Measurements from ENCODE around the gene GAGE10.

Gene GAGE10

DNA sequence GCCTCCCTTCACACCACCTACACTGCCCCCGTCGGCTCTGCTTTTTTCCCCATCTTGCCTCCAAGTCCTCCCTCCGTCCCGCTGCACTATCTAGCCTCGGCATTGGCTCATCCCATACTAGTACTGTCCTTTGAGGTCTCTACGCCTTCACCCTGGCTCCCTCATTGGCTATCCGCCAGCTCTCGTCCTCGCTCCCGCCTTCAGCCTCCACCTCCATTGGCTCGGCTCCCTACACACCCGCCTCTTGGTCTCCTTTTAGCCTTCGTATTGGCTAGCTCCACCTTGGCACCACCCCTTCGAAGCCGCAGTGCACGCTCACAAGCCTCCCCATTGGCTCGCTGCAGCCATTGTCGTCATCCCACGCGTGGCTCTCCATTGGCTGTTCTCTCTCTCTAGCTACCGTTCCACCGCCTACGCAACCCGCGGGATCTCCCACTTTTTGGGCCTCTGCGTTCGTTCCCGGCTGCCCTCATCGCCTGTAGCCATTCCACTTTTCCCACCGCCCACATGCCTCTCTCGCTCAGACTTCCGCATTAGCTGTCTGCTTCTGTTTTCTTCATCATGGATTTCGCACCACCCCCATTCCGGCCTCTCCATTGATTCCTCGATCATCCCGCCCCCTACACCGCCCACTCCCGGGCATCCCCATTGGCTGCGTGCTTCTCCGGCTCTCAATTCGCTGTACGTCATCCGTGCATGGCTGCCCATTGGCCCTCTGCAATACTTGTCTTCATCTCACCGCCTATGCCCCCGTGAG is 34.3 kb upstream of the GAGE10 start:
- Mint-ChIP-seq H3K27me3 (no peaks in the 10 kb centered on the region), H3K36me3 (ENCODE audit: low read depth) (peaks cover 23% of the 10 kb centered on the region), H3K4me1 (ENCODE audit: low read depth) (peaks cover 40% of the 10 kb centered on the region), H3K27ac (peak overlapping the region; percentile 99), H3K9me3 (no peaks in the 10 kb centered on the region), H3K4me3 (peak overlapping the region; percentile 83)
- intact Hi-C loops (cut with micrococcal nuclease), result loop anchor here (2.0 kb wide), 3 partner anchors 38 to 78 kb away; partner anchors contain the start of gene SYP

DNA sequence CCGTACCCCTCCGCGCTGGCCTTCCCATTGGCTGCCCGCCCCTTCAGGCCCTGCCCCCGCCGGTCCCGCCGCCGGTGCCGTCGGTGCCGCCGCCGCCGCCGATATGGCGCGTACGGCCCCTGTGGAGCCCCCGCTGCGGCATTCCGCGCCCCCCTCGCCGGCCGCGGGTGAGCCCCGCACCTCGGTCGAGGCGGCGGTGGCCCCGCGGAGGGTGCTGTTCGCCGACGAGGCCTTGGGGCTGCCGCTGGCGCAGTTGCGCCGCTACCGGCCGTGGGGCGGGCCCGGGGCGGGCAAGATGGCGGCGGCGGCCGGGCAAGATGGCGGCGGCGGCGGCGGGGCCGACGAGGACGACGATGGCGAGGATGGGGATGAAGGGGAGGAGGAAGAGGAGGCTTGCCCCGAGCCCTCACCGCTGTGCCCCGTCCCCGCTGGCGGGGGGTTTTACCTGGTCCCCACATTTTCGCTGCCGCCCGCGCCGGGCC is 33.6 kb upstream of the GAGE10 start, which contains the start of gene PPP1R3F:
TSS of gene PPP1R3F (plus strand) at position 27 of the 482 bp plus-strand sequence. CDS start at position 104, 77 bp downstream.
- H3K4me1 Mint-ChIP-seq (ENCODE audit: low read depth), result peaks cover 45% of the 10 kb centered on the region
- intact Hi-C loops (cut with micrococcal nuclease), result loop anchor here (2.0 kb wide), 3 partner anchors 39 to 79 kb away; partner anchors contain the start of gene SYP
- H3K27me3 Mint-ChIP-seq, result no peaks in the 10 kb centered on the region

DNA sequence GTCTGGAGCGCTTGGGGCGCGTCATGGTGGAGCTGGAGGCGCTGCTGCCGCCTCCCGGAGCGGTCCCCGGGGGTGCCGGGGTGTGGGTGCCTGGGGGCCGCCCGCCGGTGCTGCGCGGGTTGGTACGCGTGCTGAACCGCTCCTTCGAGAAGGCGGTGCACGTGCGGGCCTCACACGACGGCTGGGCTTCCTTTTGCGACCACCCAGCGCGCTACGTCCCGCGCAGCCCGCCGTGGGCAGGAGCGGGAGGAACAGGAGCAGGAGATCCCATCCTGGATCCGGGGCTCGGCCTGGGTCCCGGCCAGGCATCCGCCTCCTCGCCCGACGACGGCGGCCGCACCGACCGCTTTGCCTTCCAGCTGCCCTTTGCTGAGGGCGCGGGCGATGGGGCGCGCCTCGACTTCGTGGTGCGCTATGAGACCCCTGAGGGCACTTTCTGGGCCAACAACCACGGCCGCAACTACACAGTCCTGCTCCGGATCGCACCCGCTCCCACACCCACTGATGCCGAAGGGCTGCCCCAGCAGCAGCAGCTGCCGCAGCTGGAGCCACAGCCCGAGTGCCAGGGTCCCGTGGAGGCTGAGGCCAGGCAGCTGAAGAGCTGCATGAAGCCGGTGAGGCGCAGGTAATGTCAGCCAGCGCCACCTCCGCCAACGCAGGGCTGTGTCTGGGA is 33.1 kb upstream of the GAGE10 start:
- peaks cover 50% of the 10 kb centered on the region for H3K4me1 Mint-ChIP-seq (ENCODE audit: low read depth)
- intact Hi-C loops (cut with micrococcal nuclease), result no loop called here
- peak overlapping the region; percentile 67 for H3K4me3 Mint-ChIP-seq
- no peaks in the 10 kb centered on the region for H3K27me3 Mint-ChIP-seq
- H3K36me3 Mint-ChIP-seq (ENCODE audit: low read depth), result peaks cover 35% of the 10 kb centered on the region
- no peaks in the 10 kb centered on the region for H3K9me3 Mint-ChIP-seq
- H3K27ac Mint-ChIP-seq, result peak overlapping the region; percentile 99

More for the DNA sequence above, 33.6 kb upstream of the GAGE10 start, which contains the start of gene PPP1R3F:
- H3K36me3 Mint-ChIP-seq (ENCODE audit: low read depth), result peaks cover 29% of the 10 kb centered on the region
- peak within 1 kb of the TSS; percentile 99 for H3K27ac Mint-ChIP-seq
- no peaks in the 10 kb centered on the region for H3K9me3 Mint-ChIP-seq
- peak within 1 kb of the TSS; percentile 83 for H3K4me3 Mint-ChIP-seq

DNA sequence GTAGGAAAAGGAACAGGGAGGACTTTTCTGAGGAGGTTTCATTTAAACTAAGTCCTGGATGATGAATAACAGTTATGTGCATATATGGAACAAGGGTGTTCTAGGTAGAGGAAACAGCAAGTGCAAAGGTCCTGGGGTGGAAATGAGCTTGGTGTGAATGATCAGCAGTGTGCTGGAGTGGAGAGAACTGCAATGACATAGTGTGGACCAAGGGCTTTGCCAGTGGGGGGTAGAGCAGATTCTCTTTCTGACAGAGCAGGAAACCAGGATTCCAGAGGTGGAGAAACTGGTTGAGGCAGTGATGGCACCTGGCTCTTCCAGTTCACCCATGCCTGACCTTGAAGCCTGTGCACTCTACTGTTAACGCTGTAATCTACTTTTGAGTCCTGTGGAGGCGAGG is 32.1 kb upstream of the GAGE10 start:
- H3K27ac Mint-ChIP-seq, result peak overlapping the region; percentile 60
- peaks cover 39% of the 10 kb centered on the region for H3K36me3 Mint-ChIP-seq (ENCODE audit: low read depth)
- no peaks in the 10 kb centered on the region for H3K9me3 Mint-ChIP-seq
- H3K4me3 Mint-ChIP-seq, result peak overlapping the region; percentile 67
- no peaks in the 10 kb centered on the region for H3K27me3 Mint-ChIP-seq
- peaks cover 54% of the 10 kb centered on the region for H3K4me1 Mint-ChIP-seq (ENCODE audit: low read depth)
- intact Hi-C loops (cut with micrococcal nuclease), result no loop called here

DNA sequence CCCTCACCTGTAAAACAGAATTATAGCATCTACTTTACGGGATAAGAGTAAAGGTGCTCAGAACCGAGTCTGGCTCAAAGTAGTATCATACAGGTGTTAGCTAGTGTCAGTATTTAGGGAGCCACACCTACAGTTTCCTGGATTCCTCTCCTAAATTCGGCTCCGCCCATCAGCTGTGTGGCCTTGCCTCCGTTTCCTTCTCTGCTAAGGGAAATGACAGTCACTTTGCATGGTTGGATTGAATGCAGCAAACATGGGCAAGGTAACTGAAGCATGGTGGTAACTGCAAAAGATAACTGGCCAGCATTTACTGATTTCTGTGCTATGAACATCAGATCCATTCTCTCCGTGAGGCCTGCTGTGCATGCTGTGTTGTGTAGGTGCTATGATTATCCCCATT is 31.0 kb upstream of the GAGE10 start:
- Mint-ChIP-seq H3K9me3 (no peaks in the 10 kb centered on the region), H3K4me1 (ENCODE audit: low read depth) (peaks cover 60% of the 10 kb centered on the region), H3K36me3 (ENCODE audit: low read depth) (peaks cover 44% of the 10 kb centered on the region), H3K27me3 (no peaks in the 10 kb centered on the region), H3K27ac (no peak overlapping the region), H3K4me3 (no peak overlapping the region)
- intact Hi-C loops (cut with micrococcal nuclease), result no loop called here

DNA sequence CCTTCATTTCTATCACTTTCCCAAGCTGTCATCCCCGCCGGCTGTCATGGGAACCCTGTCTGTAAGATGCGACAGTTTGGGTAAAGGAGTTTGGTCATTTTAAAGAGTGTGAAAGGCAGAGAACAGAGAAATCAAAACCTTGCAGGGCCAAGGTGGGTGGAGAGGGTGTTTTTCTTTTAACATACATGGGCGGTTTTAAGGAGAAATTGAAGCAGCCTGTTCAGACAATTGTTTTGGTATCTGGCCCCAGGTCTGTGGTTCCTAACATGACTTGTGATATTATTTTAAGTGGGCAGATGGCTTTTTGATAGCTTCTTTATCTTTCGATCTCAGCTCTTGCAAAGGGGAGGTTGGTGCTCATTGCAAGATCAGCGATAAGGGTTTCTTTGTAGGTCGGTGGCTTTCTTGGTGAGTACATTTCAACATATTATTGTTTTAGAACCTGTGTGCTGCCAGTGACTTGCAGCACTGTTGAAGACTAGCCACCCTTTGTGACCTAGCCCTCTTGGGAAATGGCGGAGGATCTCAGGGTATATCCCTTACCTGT is 30.2 kb upstream of the GAGE10 start:
- intact Hi-C loops (cut with micrococcal nuclease), result no loop called here
- H3K9me3 Mint-ChIP-seq, result no peaks in the 10 kb centered on the region
- no peak overlapping the region for H3K27ac Mint-ChIP-seq
- H3K27me3 Mint-ChIP-seq, result no peaks in the 10 kb centered on the region
- H3K4me3 Mint-ChIP-seq, result no peak overlapping the region
- H3K36me3 Mint-ChIP-seq (ENCODE audit: low read depth), result peaks cover 44% of the 10 kb centered on the region
- H3K4me1 Mint-ChIP-seq (ENCODE audit: low read depth), result peaks cover 61% of the 10 kb centered on the region

DNA sequence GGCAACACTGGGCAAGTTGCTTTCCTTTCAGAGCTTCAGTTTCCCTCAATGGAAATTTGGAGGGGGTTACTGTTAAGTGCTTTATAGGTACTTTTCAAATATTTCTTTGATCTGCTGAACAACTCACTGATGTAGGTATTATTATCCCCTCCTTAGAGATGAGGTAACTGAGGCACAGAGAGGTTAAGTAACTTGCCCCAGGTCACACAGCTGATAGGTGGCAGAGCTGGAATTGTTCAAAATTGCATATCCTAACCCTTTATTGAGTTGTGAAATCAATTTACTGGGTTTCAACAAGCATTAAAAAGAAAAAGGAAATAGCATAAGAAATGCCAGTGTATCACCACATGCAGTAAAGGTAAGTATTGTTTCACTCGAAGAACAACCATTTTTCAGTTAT is 27.2 kb upstream of the GAGE10 start:
- peaks cover 46% of the 10 kb centered on the region for H3K4me1 Mint-ChIP-seq (ENCODE audit: low read depth)
- H3K27ac Mint-ChIP-seq, result no peak overlapping the region
- no peak overlapping the region for H3K4me3 Mint-ChIP-seq
- intact Hi-C loops (cut with micrococcal nuclease), result no loop called here
- H3K27me3 Mint-ChIP-seq, result no peaks in the 10 kb centered on the region
- H3K36me3 Mint-ChIP-seq (ENCODE audit: low read depth), result peaks cover 32% of the 10 kb centered on the region
- no peaks in the 10 kb centered on the region for H3K9me3 Mint-ChIP-seq

DNA sequence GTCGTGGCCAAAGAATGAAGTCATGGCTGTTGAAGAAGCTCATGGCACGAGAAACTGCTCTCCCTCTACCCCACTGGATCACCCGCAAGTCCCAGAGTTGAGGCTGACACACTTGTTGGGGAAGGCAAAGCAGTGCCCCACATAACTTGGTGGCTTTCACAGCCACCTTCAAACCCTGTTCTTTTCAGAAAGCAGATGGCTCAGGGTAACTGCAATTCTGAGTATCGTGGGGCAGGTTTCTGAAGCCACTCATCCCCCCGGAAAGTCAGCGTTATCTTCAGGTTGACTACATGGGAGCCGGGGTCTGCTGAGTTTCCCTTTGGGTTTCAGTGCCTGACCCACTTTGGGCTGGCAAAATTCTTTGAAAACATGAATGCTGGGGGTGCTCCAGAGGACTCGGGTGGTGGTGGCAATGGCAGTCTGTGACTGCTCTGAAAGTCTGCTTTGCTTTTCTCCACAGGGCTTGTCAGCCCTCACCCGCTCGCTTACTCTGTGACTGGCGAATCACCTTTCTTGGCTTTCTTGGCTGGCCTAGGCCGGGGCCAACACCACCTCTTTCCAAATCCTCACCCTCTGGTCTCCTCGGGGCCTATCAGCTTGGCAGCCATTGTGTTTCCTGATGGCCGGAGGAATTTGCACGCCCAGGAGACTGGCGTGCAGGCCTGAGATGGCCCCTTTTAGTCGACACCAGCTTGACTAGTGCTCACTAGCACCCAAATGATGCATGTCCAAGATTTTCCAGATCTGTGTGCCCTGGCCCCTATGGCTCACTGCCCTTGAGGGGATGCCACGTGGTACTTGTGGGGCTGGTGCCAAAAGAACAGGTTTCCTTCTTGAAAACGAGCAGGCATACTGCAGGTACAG is 26.5 kb upstream of the GAGE10 start:
- intact Hi-C loops (cut with micrococcal nuclease), result no loop called here
- Mint-ChIP-seq H3K27ac (no peak overlapping the region), H3K27me3 (no peaks in the 10 kb centered on the region), H3K4me3 (no peak overlapping the region), H3K9me3 (no peaks in the 10 kb centered on the region), H3K4me1 (ENCODE audit: low read depth) (peaks cover 40% of the 10 kb centered on the region), H3K36me3 (ENCODE audit: low read depth) (peaks cover 32% of the 10 kb centered on the region)

DNA sequence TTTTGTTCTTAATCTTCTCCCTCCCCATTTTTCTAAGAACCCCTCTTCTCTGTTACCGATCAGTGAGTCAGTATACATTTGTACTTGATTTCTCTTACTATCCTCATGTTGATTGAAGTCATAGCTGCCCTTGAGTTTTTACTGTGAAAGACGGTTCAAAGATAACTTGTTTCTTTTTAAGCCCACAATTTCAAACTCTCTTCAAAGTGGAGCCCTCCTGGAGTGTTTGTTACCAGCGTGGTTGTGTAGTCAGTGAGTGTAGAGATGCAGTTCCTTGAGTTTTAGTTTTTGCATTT is 26.0 kb upstream of the GAGE10 start:
- Mint-ChIP-seq H3K27ac (no peak overlapping the region), H3K4me1 (ENCODE audit: low read depth) (peaks cover 35% of the 10 kb centered on the region), H3K36me3 (ENCODE audit: low read depth) (peaks cover 38% of the 10 kb centered on the region), H3K9me3 (no peaks in the 10 kb centered on the region), H3K4me3 (no peak overlapping the region), H3K27me3 (no peaks in the 10 kb centered on the region)
- intact Hi-C loops (cut with micrococcal nuclease), result no loop called here

DNA sequence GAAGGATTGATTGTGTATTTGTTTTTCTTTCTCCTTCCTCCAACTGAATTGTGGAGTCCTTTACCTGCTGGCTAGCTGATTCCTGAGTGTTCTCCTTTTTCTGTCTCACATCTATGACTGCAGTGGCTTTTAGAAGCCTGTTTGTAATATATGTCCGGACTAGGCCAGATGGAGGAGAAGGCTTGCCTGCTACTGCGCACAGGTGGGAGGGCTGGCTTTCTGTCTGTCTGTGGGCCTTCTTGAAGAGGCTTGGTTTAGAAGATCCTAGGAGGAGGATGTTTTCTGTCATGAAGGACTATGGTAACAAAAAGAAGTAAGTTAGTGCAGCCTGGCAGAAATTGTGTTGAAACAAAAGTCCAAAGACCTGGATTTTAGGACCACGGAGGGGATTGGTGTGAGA is 25.4 kb upstream of the GAGE10 start:
- no peak overlapping the region for H3K4me3 Mint-ChIP-seq
- no peaks in the 10 kb centered on the region for H3K27me3 Mint-ChIP-seq
- peaks cover 29% of the 10 kb centered on the region for H3K4me1 Mint-ChIP-seq (ENCODE audit: low read depth)
- peaks cover 41% of the 10 kb centered on the region for H3K36me3 Mint-ChIP-seq (ENCODE audit: low read depth)
- no peaks in the 10 kb centered on the region for H3K9me3 Mint-ChIP-seq
- H3K27ac Mint-ChIP-seq, result no peak overlapping the region
- intact Hi-C loops (cut with micrococcal nuclease), result no loop called here

DNA sequence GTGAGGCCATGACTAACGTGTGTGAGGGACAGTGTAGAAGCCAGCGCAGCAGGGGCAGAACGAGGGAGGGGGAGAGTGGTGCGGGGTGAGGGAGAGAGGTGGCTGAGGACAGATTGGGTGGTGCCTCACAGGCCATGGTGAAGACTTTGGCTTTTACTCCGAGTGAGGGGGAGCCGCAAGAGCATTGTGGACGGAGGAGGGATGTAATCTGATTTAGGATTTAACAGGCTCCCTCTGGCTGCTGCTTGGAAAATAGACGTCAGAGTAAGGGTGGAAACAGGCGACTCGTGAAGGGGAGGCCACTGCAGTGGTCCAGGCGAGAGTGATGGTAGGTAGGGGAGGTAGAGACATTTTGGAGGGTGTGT is 20.8 kb upstream of the GAGE10 start:
- Mint-ChIP-seq H3K9me3 (no peaks in the 10 kb centered on the region), H3K27ac (no peak overlapping the region), H3K36me3 (ENCODE audit: low read depth) (peaks cover 25% of the 10 kb centered on the region), H3K4me3 (no peak overlapping the region), H3K27me3 (no peaks in the 10 kb centered on the region), H3K4me1 (ENCODE audit: low read depth) (peaks cover 3% of the 10 kb centered on the region)
- intact Hi-C loops (cut with micrococcal nuclease), result no loop called here

DNA sequence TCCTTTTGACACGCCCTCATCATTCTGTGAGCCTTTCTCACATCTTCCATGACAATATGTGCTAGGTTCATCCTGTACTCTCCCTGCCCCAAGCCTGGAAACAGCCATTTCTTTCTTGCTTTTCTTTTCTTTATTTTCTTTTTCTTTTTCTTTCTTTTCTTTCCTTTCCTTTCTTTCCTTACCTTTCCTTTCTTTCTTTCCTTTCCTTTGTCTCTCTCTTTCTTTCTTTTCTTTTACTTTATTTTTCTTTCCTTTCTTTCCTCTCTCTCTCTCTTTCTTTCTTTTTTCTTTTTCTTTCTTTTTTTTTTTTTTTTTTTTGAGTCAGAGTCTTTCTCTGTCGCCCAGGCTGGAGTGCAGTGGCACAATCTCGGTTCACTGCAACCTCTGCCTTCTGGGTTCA is 19.2 kb upstream of the GAGE10 start:
- Mint-ChIP-seq H3K27ac (no peak overlapping the region), H3K4me3 (no peak overlapping the region), H3K4me1 (ENCODE audit: low read depth) (no peaks in the 10 kb centered on the region), H3K36me3 (ENCODE audit: low read depth) (peaks cover 25% of the 10 kb centered on the region), H3K27me3 (no peaks in the 10 kb centered on the region), H3K9me3 (no peaks in the 10 kb centered on the region)
- intact Hi-C loops (cut with micrococcal nuclease), result no loop called here

DNA sequence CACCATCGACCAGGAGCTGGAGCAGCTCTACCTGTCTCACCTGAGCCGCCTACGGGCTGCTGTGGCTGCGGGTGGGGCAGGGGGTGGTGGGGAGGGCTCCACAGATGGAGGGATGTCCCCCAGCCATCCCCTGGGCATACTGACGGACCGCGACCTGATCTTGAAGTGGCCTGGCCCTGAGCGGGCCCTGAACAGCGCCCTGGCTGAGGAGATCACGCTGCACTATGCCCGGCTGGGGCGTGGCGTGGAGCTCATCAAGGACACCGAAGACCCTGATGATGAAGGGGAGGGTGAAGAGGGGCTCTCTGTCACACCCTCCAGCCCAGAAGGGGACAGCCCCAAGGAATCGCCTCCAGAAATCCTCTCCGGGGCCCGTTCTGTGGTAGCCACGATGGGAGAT is 17.3 kb upstream of the GAGE10 start:
- Mint-ChIP-seq H3K36me3 (ENCODE audit: low read depth) (peaks cover 25% of the 10 kb centered on the region), H3K27ac (no peak overlapping the region), H3K4me1 (ENCODE audit: low read depth) (no peaks in the 10 kb centered on the region), H3K9me3 (no peaks in the 10 kb centered on the region), H3K4me3 (no peak overlapping the region), H3K27me3 (peaks cover 2% of the 10 kb centered on the region)
- intact Hi-C loops (cut with micrococcal nuclease), result no loop called here
